ENCODE data around the gene MOSMO. TPM values are rescaled to one million over a fixed set of nuclear protein-coding genes. Genes with fewer than 3 reads are reported as not detected.

MOSMO gene
- 33.9 TPM for total RNA-seq

DNA sequence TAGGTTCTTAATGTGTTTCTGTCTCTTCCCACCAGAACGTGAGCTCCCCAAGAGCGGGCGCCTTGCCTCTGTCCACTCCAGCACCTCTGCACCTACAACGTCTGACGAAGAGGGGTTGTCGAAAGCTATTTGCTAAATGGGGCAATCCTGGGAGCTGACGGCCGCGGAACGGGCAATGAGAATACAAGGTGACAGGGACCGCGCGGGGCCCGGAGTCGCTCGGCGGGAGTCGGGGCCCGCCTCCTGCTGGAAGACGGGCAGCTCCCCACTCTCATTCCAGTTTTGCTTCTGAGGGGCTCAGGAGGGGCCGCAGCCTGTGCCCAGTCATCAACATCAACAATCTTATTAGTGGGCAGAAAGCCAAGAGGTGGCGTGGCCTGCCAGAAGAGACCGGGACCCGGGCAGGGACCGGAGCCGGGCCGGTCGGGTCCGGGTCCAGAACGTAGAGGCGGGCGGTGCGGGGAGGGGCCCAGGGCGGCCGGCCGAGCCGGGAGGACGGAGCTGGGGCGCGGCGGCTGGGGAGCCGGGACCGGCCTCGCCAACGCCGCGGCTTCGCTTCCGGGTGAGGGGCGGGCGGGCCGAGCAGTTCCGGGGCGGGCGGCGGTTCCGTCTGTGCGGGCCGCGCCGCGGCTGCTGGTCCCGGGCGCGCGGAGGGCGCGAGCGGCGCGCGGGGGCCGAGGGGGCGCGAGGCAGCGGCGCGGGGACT lies at the start of gene MOSMO:
Gene MOSMO (plus strand): TSS at position 603 of the 706 bp plus-strand sequence. CDS start 191 bp downstream, outside the sequence.
- intact Hi-C loops (cut with DNase I): loop anchor here (5.0 kb wide), 1 partner anchor 290 kb away; the partner anchor contains the start of gene POLR3E
- DNase-seq (ENCODE audit: extremely low spot score in 2 of 2): no peak
- TF ChIP-seq, protein P1, sequence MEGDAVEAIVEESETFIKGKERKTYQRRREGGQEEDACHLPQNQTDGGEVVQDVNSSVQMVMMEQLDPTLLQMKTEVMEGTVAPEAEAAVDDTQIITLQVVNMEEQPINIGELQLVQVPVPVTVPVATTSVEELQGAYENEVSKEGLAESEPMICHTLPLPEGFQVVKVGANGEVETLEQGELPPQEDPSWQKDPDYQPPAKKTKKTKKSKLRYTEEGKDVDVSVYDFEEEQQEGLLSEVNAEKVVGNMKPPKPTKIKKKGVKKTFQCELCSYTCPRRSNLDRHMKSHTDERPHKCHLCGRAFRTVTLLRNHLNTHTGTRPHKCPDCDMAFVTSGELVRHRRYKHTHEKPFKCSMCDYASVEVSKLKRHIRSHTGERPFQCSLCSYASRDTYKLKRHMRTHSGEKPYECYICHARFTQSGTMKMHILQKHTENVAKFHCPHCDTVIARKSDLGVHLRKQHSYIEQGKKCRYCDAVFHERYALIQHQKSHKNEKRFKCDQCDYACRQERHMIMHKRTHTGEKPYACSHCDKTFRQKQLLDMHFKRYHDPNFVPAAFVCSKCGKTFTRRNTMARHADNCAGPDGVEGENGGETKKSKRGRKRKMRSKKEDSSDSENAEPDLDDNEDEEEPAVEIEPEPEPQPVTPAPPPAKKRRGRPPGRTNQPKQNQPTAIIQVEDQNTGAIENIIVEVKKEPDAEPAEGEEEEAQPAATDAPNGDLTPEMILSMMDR (IDR thresholded peaks at IDR 0.05): no peak
- TF ChIP-seq POLR2AphosphoS5 (IDR thresholded peaks at IDR 0.05; ENCODE audit: insufficient read depth in 1 of 2, low read depth in 1 of 2): peak in 1 of 2 donors; percentile 55

DNA sequence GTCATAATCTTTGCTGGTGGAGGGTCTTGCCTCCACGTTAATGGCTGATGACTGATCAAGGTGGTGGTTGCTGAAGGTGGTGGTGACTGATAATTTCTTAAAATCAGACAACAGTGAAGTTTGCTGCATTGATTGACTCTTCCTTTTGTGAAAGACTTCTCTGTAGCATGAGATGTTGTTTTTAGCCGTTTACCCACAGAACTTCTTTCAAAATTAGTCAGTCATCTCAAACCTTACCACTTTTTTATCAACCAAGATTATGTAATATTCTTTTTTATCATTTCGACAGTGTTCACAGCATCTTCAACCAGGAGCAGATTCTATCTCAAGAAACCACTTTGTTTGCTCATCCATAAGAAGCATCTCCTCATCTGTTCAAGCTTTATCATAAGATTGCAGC lies 48.9 kb upstream of the MOSMO start:
- H3K27me3 ChIP-seq: no peaks in the 10 kb centered on the region
- intact Hi-C loops (cut with DNase I): no loop called here
- TF ChIP-seq, protein P1 (IDR thresholded peaks at IDR 0.05): no peak
- TF ChIP-seq POLR2AphosphoS5 (IDR thresholded peaks at IDR 0.05; ENCODE audit: insufficient read depth in 1 of 2, low read depth in 1 of 2) (no peak), POLR2A (IDR thresholded peaks at IDR 0.05) (no peak)
- H3K4me3 ChIP-seq: no peak overlapping the region
- DNase-seq (ENCODE audit: extremely low spot score in 2 of 2): no peak
- no peak overlapping the region for H3K27ac ChIP-seq
- H3K9me3 ChIP-seq: no peaks in the 10 kb centered on the region
- peaks cover 0 to 59% of the 10 kb centered on the region in 2 donors for H3K36me3 ChIP-seq
- peaks cover 21% of the 10 kb centered on the region for H3K4me1 ChIP-seq

More for the DNA sequence above, at the start of gene MOSMO:
- H3K4me1 ChIP-seq: peaks cover 29% of the 10 kb centered on the region
- H3K4me3 ChIP-seq: peak within 1 kb of the TSS; percentile 85 to 93
- no peaks in the 10 kb centered on the region for H3K27me3 ChIP-seq
- H3K9me3 ChIP-seq: no peaks in the 10 kb centered on the region
- no peaks in the 10 kb centered on the region for H3K36me3 ChIP-seq
- H3K27ac ChIP-seq: peak within 1 kb of the TSS; percentile 83

DNA sequence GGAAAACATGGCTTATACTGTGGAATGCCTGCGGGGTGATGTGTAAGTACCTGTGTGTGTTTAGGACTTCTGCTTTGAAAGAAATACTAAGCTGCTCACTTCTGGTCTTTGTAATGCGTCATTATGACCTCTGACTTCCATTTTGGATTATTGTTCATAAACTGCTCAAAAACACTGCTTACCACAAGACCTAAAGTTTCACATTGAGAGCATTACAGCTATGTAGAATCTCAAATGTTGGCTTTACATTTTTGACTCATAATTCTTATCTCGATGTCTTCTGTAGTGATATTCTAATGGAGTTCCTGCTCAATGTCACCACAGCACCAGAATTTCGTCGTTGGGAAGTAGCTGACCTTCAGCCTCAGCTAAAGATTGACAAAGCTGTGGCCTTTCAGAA lies 45.4 kb upstream of the MOSMO start:
- Histone ChIP-seq H3K9me3 (no peaks in the 10 kb centered on the region), H3K4me3 (no peak overlapping the region), H3K27ac (no peak overlapping the region), H3K27me3 (no peaks in the 10 kb centered on the region), H3K36me3 (peaks cover 0 to 85% of the 10 kb centered on the region in 2 donors), H3K4me1 (no peaks in the 10 kb centered on the region)
- no peak for DNase-seq (ENCODE audit: extremely low spot score in 2 of 2)
- intact Hi-C loops (cut with DNase I): no loop called here
- no peak for TF ChIP-seq POLR2A (IDR thresholded peaks at IDR 0.05)
- TF ChIP-seq, protein P1 (IDR thresholded peaks at IDR 0.05): no peak
- TF ChIP-seq POLR2AphosphoS5 (IDR thresholded peaks at IDR 0.05; ENCODE audit: insufficient read depth in 1 of 2, low read depth in 1 of 2): no peak

DNA sequence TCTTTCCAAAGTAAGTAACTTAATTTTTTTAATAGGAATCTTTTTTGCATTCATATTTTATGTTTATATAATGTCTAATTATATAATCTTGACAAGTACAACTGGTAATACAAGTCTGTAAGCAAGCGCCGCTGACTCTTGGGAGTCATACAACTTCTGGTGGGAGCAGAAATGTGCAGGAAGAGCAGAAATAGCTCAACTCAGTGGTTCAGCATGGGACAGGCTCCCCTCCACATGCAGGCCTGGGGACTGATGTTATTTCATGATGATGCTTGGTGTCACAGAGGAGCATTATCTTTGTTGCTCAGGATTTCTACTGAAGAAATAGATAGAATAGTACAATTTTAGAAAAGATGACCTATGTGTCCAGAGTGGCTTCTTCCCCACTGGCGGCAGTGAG lies 44.0 kb upstream of the MOSMO start:
- H3K27ac ChIP-seq: no peak overlapping the region
- intact Hi-C loops (cut with DNase I): no loop called here
- H3K4me3 ChIP-seq: no peak overlapping the region
- DNase-seq (ENCODE audit: extremely low spot score in 2 of 2): no peak
- H3K27me3 ChIP-seq: no peaks in the 10 kb centered on the region
- H3K9me3 ChIP-seq: no peaks in the 10 kb centered on the region
- no peaks in the 10 kb centered on the region for H3K4me1 ChIP-seq
- TF ChIP-seq POLR2A (IDR thresholded peaks at IDR 0.05) (no peak), POLR2AphosphoS5 (IDR thresholded peaks at IDR 0.05; ENCODE audit: insufficient read depth in 1 of 2, low read depth in 1 of 2) (no peak)
- TF ChIP-seq, protein P1 (IDR thresholded peaks at IDR 0.05): no peak
- peaks cover 0 to 87% of the 10 kb centered on the region in 2 donors for H3K36me3 ChIP-seq

DNA sequence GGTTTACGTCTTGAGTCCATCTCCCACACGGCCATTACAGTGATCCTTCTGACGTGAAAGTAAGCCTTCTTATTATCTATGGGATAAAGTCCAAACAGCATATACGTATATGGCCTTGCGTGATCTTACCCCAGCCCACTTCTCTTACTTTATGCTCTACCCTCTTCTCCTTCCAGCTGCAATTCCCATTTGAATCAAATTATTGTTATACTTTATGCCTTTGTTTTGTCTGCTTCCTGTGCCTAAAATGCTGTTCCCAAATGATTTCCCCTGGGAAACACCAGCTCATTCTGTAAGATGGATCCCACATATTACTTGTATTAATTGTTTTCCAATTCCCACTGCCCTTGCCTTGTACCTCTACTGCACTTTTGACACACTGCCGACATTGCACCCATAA lies 43.6 kb upstream of the MOSMO start:
- DNase-seq (ENCODE audit: extremely low spot score in 2 of 2): no peak
- TF ChIP-seq, protein P1 (IDR thresholded peaks at IDR 0.05): no peak
- TF ChIP-seq POLR2AphosphoS5 (IDR thresholded peaks at IDR 0.05; ENCODE audit: insufficient read depth in 1 of 2, low read depth in 1 of 2): no peak
- no peaks in the 10 kb centered on the region for H3K27me3 ChIP-seq
- peaks cover 0 to 87% of the 10 kb centered on the region in 2 donors for H3K36me3 ChIP-seq
- H3K4me3 ChIP-seq: no peak overlapping the region
- no peak overlapping the region for H3K27ac ChIP-seq
- no peaks in the 10 kb centered on the region for H3K4me1 ChIP-seq
- intact Hi-C loops (cut with DNase I): no loop called here
- H3K9me3 ChIP-seq: no peaks in the 10 kb centered on the region

All from vagina (tissue), 2 donors.